IgD-negative memory B cell (primary cell): ENCODE results near the gene PADI4. TPM values are rescaled to one million over a fixed set of nuclear protein-coding genes. Genes with fewer than 3 reads are reported as not detected.

ENCODE experiments used
- H3K27ac Mint-ChIP-seq, 3 donors: one replicate each; pipeline ENCODE4 v1.8.0; 2020 to 2022; ENCODE audit warnings: mild to moderate bottlenecking in 3 of 3, mixed read lengths in 3 of 3, moderate library complexity in 1 of 3
- H3K27me3 Mint-ChIP-seq: one replicate; pipeline ENCODE4 v1.8.0; 2021; ENCODE audit warnings: mixed read lengths
- H3K36me3 Mint-ChIP-seq: one replicate; pipeline ENCODE4 v1.8.0; 2020; ENCODE audit warnings: mild to moderate bottlenecking, mixed read lengths
- H3K4me1 Mint-ChIP-seq, 3 donors: one replicate each; pipeline ENCODE4 v1.8.0; 2020 to 2022; ENCODE audit warnings: mixed read lengths in 3 of 3, mild to moderate bottlenecking in 1 of 3
- H3K4me3 Mint-ChIP-seq, 4 donors: one replicate each; pipeline ENCODE4 v1.8.0; 2020 to 2022; ENCODE audit warnings: mild to moderate bottlenecking in 4 of 4, mixed read lengths in 4 of 4, moderate library complexity in 3 of 4
- H3K9me3 Mint-ChIP-seq, 3 donors: one replicate each; pipeline ENCODE4 v1.8.0; 2020 to 2021; ENCODE audit warnings: mixed read lengths in 3 of 3, mild to moderate bottlenecking in 1 of 3
- polyA plus RNA-seq: library from polyadenylated mRNA; unstranded; fragments of 300-500 nt; fragmentation: Illumina TruSeq; gene quantifications from one replicate; pipeline ENCODE4 v1.2.3, GENCODE V29; 2021

The PADI4 gene
- polyA plus RNA-seq, 1 donor from 2014 or later: 0.73 TPM

- no peak overlapping the region for H3K4me3 Mint-ChIP-seq
- peaks cover 11% of the 10 kb centered on the region for H3K27me3 Mint-ChIP-seq
- no peak overlapping the region for H3K27ac Mint-ChIP-seq
- no peaks in the 10 kb centered on the region for H3K4me1 Mint-ChIP-seq
- no peaks in the 10 kb centered on the region for H3K36me3 Mint-ChIP-seq
- H3K9me3 Mint-ChIP-seq: peaks cover 0 to 4% (median 3%) of the 10 kb centered on the region in 3 donors
These were observed 11.9 kb upstream of the PADI4 start for GRCh38 chr1:17296086-17296485.

- Mint-ChIP-seq H3K9me3 (peaks cover 3 to 16% (median 9%) of the 10 kb centered on the region in 3 donors), H3K4me3 (no peak overlapping the region), H3K27ac (no peak overlapping the region), H3K27me3 (peaks cover 11% of the 10 kb centered on the region), H3K4me1 (no peaks in the 10 kb centered on the region), H3K36me3 (peaks cover 2% of the 10 kb centered on the region)
These were observed 10.0 kb upstream of the PADI4 start for GRCh38 chr1:17297991-17298390.

GRCh38 chr1:17301767-17302166 is 6.2 kb upstream of the PADI4 start:
- Mint-ChIP-seq H3K36me3 (peaks cover 2% of the 10 kb centered on the region), H3K4me3 (no peak overlapping the region), H3K27me3 (peaks cover 3% of the 10 kb centered on the region), H3K9me3 (peaks cover 3 to 16% (median 10%) of the 10 kb centered on the region in 3 donors), H3K27ac (peak overlapping the region in 1 of 3 donors; percentile 82), H3K4me1 (no peaks in the 10 kb centered on the region)

- Mint-ChIP-seq H3K36me3 (peaks cover 2% of the 10 kb centered on the region), H3K27ac (peak overlapping the region in 1 of 3 donors; percentile 61), H3K4me3 (no peak overlapping the region), H3K4me1 (no peaks in the 10 kb centered on the region), H3K9me3 (peaks cover 3 to 13% (median 10%) of the 10 kb centered on the region in 3 donors), H3K27me3 (peaks cover 2% of the 10 kb centered on the region)
These were observed 3.7 kb upstream of the PADI4 start for GRCh38 chr1:17304151-17304825.

- H3K36me3 Mint-ChIP-seq: peaks cover 2% of the 10 kb centered on the region
- H3K4me3 Mint-ChIP-seq: no peak overlapping the region
- H3K27ac Mint-ChIP-seq: peak overlapping the region in 1 of 3 donors; percentile 61
- peaks cover 5% of the 10 kb centered on the region for H3K27me3 Mint-ChIP-seq
- no peaks in the 10 kb centered on the region for H3K4me1 Mint-ChIP-seq
- peaks cover 0 to 13% (median 10%) of the 10 kb centered on the region in 3 donors for H3K9me3 Mint-ChIP-seq
These were observed 3.2 kb upstream of the PADI4 start for GRCh38 chr1:17304826-17305175.

- Mint-ChIP-seq H3K4me1 (no peaks in the 10 kb centered on the region), H3K36me3 (peaks cover 2% of the 10 kb centered on the region), H3K4me3 (no peak overlapping the region), H3K27ac (no peak overlapping the region), H3K9me3 (peaks cover 0 to 13% (median 10%) of the 10 kb centered on the region in 3 donors), H3K27me3 (peaks cover 11% of the 10 kb centered on the region)
These were observed 2.4 kb upstream of the PADI4 start for GRCh38 chr1:17305576-17306095.

- Mint-ChIP-seq H3K4me1 (no peaks in the 10 kb centered on the region), H3K27me3 (peaks cover 11% of the 10 kb centered on the region), H3K36me3 (peaks cover 2% of the 10 kb centered on the region), H3K9me3 (peaks cover 0 to 13% (median 10%) of the 10 kb centered on the region in 3 donors), H3K27ac (no peak overlapping the region), H3K4me3 (no peak overlapping the region)
These were observed 1.6 kb upstream of the PADI4 start for GRCh38 chr1:17306407-17306806.

- H3K36me3 Mint-ChIP-seq: peaks cover 1% of the 10 kb centered on the region
- H3K4me3 Mint-ChIP-seq: no peak overlapping the region
- no peak overlapping the region for H3K27ac Mint-ChIP-seq
- H3K9me3 Mint-ChIP-seq: peaks cover 0 to 11% (median 6%) of the 10 kb centered on the region in 3 donors
- H3K27me3 Mint-ChIP-seq: peaks cover 11% of the 10 kb centered on the region
- no peaks in the 10 kb centered on the region for H3K4me1 Mint-ChIP-seq
These were observed 1.1 kb upstream of the PADI4 start for GRCh38 chr1:17306921-17307320.

- H3K4me1 Mint-ChIP-seq: no peaks in the 10 kb centered on the region
- H3K27ac Mint-ChIP-seq: peak overlapping the region in 1 of 3 donors; percentile 58
- H3K9me3 Mint-ChIP-seq: peaks cover 0 to 7% (median 4%) of the 10 kb centered on the region in 3 donors
- H3K27me3 Mint-ChIP-seq: peaks cover 11% of the 10 kb centered on the region
- H3K36me3 Mint-ChIP-seq: no peaks in the 10 kb centered on the region
- H3K4me3 Mint-ChIP-seq: no peak overlapping the region
These were observed 668 bp upstream of the PADI4 start for GRCh38 chr1:17307329-17307728.

- Mint-ChIP-seq H3K27me3 (peaks cover 11% of the 10 kb centered on the region), H3K36me3 (no peaks in the 10 kb centered on the region), H3K9me3 (no peaks in the 10 kb centered on the region), H3K27ac (no peak overlapping the region), H3K4me3 (no peak overlapping the region), H3K4me1 (no peaks in the 10 kb centered on the region)
These were observed 596 bp downstream of the PADI4 start for GRCh38 chr1:17308593-17308992.

GRCh38 chr1:17309426-17310067 is 1.6 kb downstream of the PADI4 start:
- no peaks in the 10 kb centered on the region for H3K4me1 Mint-ChIP-seq
- H3K9me3 Mint-ChIP-seq: no peaks in the 10 kb centered on the region
- H3K4me3 Mint-ChIP-seq: no peak overlapping the region
- H3K27me3 Mint-ChIP-seq: peaks cover 11% of the 10 kb centered on the region
- no peaks in the 10 kb centered on the region for H3K36me3 Mint-ChIP-seq
- H3K27ac Mint-ChIP-seq: no peak overlapping the region

GRCh38 chr1:17310068-17310640 is 2.2 kb downstream of the PADI4 start:
- Mint-ChIP-seq H3K4me1 (peaks cover 0 to 1% (median 0%) of the 10 kb centered on the region in 3 donors), H3K36me3 (no peaks in the 10 kb centered on the region), H3K4me3 (no peak overlapping the region), H3K27me3 (peaks cover 13% of the 10 kb centered on the region), H3K9me3 (no peaks in the 10 kb centered on the region), H3K27ac (no peak overlapping the region)

GRCh38 chr1:17313530-17314309 is 5.7 kb downstream of the PADI4 start:
- Mint-ChIP-seq H3K27me3 (peaks cover 15% of the 10 kb centered on the region), H3K36me3 (no peaks in the 10 kb centered on the region), H3K9me3 (no peaks in the 10 kb centered on the region), H3K4me3 (no peak overlapping the region), H3K4me1 (peaks cover 0 to 1% (median 0%) of the 10 kb centered on the region in 3 donors), H3K27ac (no peak overlapping the region)

- H3K4me3 Mint-ChIP-seq: peak overlapping the region in 1 of 4 donors; percentile 65
- no peaks in the 10 kb centered on the region for H3K36me3 Mint-ChIP-seq
- H3K9me3 Mint-ChIP-seq: no peaks in the 10 kb centered on the region
- H3K27me3 Mint-ChIP-seq: peaks cover 11% of the 10 kb centered on the region
- H3K27ac Mint-ChIP-seq: no peak overlapping the region
- peaks cover 0 to 1% (median 0%) of the 10 kb centered on the region in 3 donors for H3K4me1 Mint-ChIP-seq
These were observed 6.5 kb downstream of the PADI4 start for GRCh38 chr1:17314491-17314971.
